T-cell (primary cell): ENCODE measurements around the gene RPTOR. TPM values are rescaled to one million over a fixed set of nuclear protein-coding genes. Genes with fewer than 3 reads are reported as not detected.

Experiments used
- ATAC-seq, 4 experiments: fragments of 200-7000 bp in 3 of 4; fragments of 150-1000 bp in 1 of 4; cut with Tn5 transposase; replicated peaks in 1 of 4; 1 replicate in 3 of 4; 2 replicates in 1 of 4; pipeline ENCODE4 v1.10.0; 2021; ENCODE audit warnings: moderate library complexity in 3 of 4, mild to moderate bottlenecking in 2 of 4, moderate number of reproducible peaks in 1 of 4
- CTCF ChIA-PET, 2 donors: fragments of 300-600 bp; sonication (Branson Sonifier 250); formaldehyde crosslinking; loops; one replicate each; lab custom pipeline; 2022; ENCODE audit warnings: antibody characterized with exemption in 2 of 2; lab: Charles Lee
- POLR2A ChIA-PET, 2 donors: fragments of 300-600 bp; sonication (Branson Sonifier 250); formaldehyde crosslinking; loops; one replicate each; lab custom pipeline; 2022; ENCODE audit warnings: antibody characterized with exemption in 2 of 2; lab: Charles Lee
- DNase-seq, 35 experiments: peaks; one replicate each; pipeline versions ENCODE4 v3.0.0 to v3.0.0-alpha.2; 2013 to 2023
- H3K27ac ChIP-seq: one replicate; pipeline ENCODE4 v1.5.1; 2013; ENCODE audit warnings: low read length
- H3K27me3 ChIP-seq, 2 experiments: replicated peaks in 1 of 2; 1 replicate in 1 of 2; 2 replicates in 1 of 2; pipeline versions ENCODE4 v1.6.1 to v1.7.0; 2013; ENCODE audit warnings: low read length in 1 of 2, mixed read lengths in 1 of 2; ENCODE audit not compliant: control insufficient read depth in 2 of 2, insufficient read depth in 2 of 2; ENCODE audit errors: extremely low read depth in 1 of 2
- H3K36me3 ChIP-seq, 2 donors: 1 replicate in 1 of 2; 2 replicates in 1 of 2; pipeline versions ENCODE4 v1.6.1 to v1.7.0; 2013; ENCODE audit warnings: low read length in 1 of 2; ENCODE audit not compliant: control insufficient read depth in 2 of 2, insufficient read depth in 1 of 2; ENCODE audit errors: extremely low read depth in 1 of 2
- H3K4me1 ChIP-seq, 2 experiments: 1 replicate in 1 of 2; 2 replicates in 1 of 2; pipeline versions ENCODE4 v1.6.1 to v1.7.0; 2013; ENCODE audit warnings: low read length in 2 of 2, mixed read lengths in 1 of 2; ENCODE audit not compliant: insufficient read depth in 2 of 2, control insufficient read depth in 1 of 2; ENCODE audit errors: extremely low read depth in 1 of 2
- H3K4me3 ChIP-seq, 2 donors: 1 replicate in 1 of 2; 2 replicates in 1 of 2; pipeline versions ENCODE4 v1.5.1 to v1.7.0; 2013; ENCODE audit warnings: mild to moderate bottlenecking in 2 of 2, low read length in 1 of 2, moderate library complexity in 1 of 2; ENCODE audit not compliant: control insufficient read depth in 1 of 2; ENCODE audit errors: extremely low read depth in 1 of 2
- H3K9me3 ChIP-seq: 2 replicates; pipeline ENCODE4 v1.7.0; 2013
- H3K27ac Mint-ChIP-seq, 2 donors: one replicate each; pipeline ENCODE4 v1.8.0; 2020 to 2021; ENCODE audit warnings: mild to moderate bottlenecking in 2 of 2, mixed read lengths in 2 of 2
- H3K27me3 Mint-ChIP-seq, 2 donors: one replicate each; pipeline ENCODE4 v1.8.0; 2021 to 2022; ENCODE audit warnings: mixed read lengths in 2 of 2
- H3K36me3 Mint-ChIP-seq: one replicate; pipeline ENCODE4 v1.8.0; 2021; ENCODE audit warnings: mixed read lengths
- H3K4me1 Mint-ChIP-seq, 3 donors: one replicate each; pipeline ENCODE4 v1.8.0; 2020 to 2022; ENCODE audit warnings: mixed read lengths in 3 of 3, mild to moderate bottlenecking in 1 of 3
- H3K4me3 Mint-ChIP-seq, 3 donors: one replicate each; pipeline ENCODE4 v1.8.0; 2020 to 2022; ENCODE audit warnings: mild to moderate bottlenecking in 3 of 3, mixed read lengths in 3 of 3, moderate library complexity in 3 of 3
- H3K9me3 Mint-ChIP-seq, 3 donors: one replicate each; pipeline ENCODE4 v1.8.0; 2020 to 2022; ENCODE audit warnings: mixed read lengths in 3 of 3
- WGBS: methylation state at CpG from one replicate; pipeline ENCODE4 v1.1.5; 2013; ENCODE audit warnings: missing lambda C conversion rate; ENCODE audit not compliant: insufficient coverage; 5-methylcytosine and 5-hydroxymethylcytosine counted together
- total RNA-seq, 35 experiments: library from RNA in 6 of 35; stranded (reverse) in 6 of 35; fragments of 120-200 nt in 1 of 35; gene quantifications; one replicate each; pipeline versions ENCODE4 v1.2.1 to v1.2.4 and lab custom pipeline; 2013 to 2026

The RPTOR gene
- total RNA-seq, 5 donors from 2014 or later (not counting 1 experiment from before 2014, with no cell fraction given): 59.4 to 76.8 (median 71.4) TPM

- H3K27me3 Mint-ChIP-seq: no peaks in the 10 kb centered on the region
- peaks cover 77 to 88% (median 82%) of the 10 kb centered on the region in 3 donors for H3K4me1 Mint-ChIP-seq
- ATAC-seq (no peak), DNase-seq (no peak)
- Histone ChIP-seq H3K36me3 (no peaks in the 10 kb centered on the region), H3K27me3 (no peaks in the 10 kb centered on the region), H3K9me3 (no peaks in the 10 kb centered on the region), H3K4me1 (peaks cover 73 to 79% of the 10 kb centered on the region in 2 experiments), H3K4me3 (no peak overlapping the region), H3K27ac (no peak overlapping the region)
- peaks cover 0 to 9% (median 0%) of the 10 kb centered on the region in 3 donors for H3K9me3 Mint-ChIP-seq
- H3K27ac Mint-ChIP-seq: peak overlapping the region; percentile 96 to 97
- H3K4me3 Mint-ChIP-seq: peak overlapping the region in 1 of 3 donors; percentile 77
- peaks cover 16% of the 10 kb centered on the region for H3K36me3 Mint-ChIP-seq
- no CpG with 5 or more reads among the region's 6 CpGs for WGBS
- CTCF ChIA-PET: no interaction called here
- POLR2A ChIA-PET: no interaction called here
These were observed 239.3 kb downstream of the RPTOR start for GRCh38 chr17:80783971-80784370.

GRCh38 chr17:80785477-80786178, 241.0 kb downstream of the RPTOR start:
- ChIA-PET CTCF (no interaction called here), POLR2A (interaction anchor here in 1 of 2 donors (0.7 kb wide), 1 partner anchor 36 kb away, joined by 3 read pairs; no protein-coding TSS in a partner anchor)
- Mint-ChIP-seq H3K27me3 (no peaks in the 10 kb centered on the region), H3K9me3 (peaks cover 0 to 9% (median 0%) of the 10 kb centered on the region in 3 donors), H3K36me3 (peaks cover 16% of the 10 kb centered on the region), H3K27ac (peak overlapping the region; percentile 88 to 90), H3K4me1 (peaks cover 86 to 93% (median 90%) of the 10 kb centered on the region in 3 donors), H3K4me3 (peak overlapping the region in 2 of 3 donors; percentile 13 to 53)
- peaks cover 83 to 84% of the 10 kb centered on the region in 2 experiments for H3K4me1 ChIP-seq
- no peaks in the 10 kb centered on the region for H3K27me3 ChIP-seq
- H3K36me3 ChIP-seq: no peaks in the 10 kb centered on the region
- H3K9me3 ChIP-seq: no peaks in the 10 kb centered on the region
- peak in 3 of 35 experiments; percentile 13 to 38 (median 20) for DNase-seq
- ATAC-seq: no peak
- peak overlapping the region; percentile 62 for H3K27ac ChIP-seq
- 72% methylated on average over 16 of the region's 19 CpGs for WGBS
- no peak overlapping the region for H3K4me3 ChIP-seq

GRCh38 chr17:80786470-80786869, 241.8 kb downstream of the RPTOR start:
- no peak overlapping the region for H3K4me3 ChIP-seq
- Mint-ChIP-seq H3K27me3 (no peaks in the 10 kb centered on the region), H3K4me1 (peaks cover 86 to 93% (median 90%) of the 10 kb centered on the region in 3 donors), H3K9me3 (peaks cover 0 to 9% (median 0%) of the 10 kb centered on the region in 3 donors), H3K27ac (no peak overlapping the region), H3K4me3 (no peak overlapping the region), H3K36me3 (peaks cover 16% of the 10 kb centered on the region)
- ATAC-seq (no peak), DNase-seq (no peak)
- CTCF ChIA-PET: no interaction called here
- POLR2A ChIA-PET: no interaction called here
- WGBS: 100% methylated on average over 6 of the region's 9 CpGs
- H3K27me3 ChIP-seq: no peaks in the 10 kb centered on the region
- H3K27ac ChIP-seq: no peak overlapping the region
- H3K4me1 ChIP-seq: peaks cover 82 to 84% of the 10 kb centered on the region in 2 experiments
- H3K36me3 ChIP-seq: no peaks in the 10 kb centered on the region
- H3K9me3 ChIP-seq: no peaks in the 10 kb centered on the region

DNA sequence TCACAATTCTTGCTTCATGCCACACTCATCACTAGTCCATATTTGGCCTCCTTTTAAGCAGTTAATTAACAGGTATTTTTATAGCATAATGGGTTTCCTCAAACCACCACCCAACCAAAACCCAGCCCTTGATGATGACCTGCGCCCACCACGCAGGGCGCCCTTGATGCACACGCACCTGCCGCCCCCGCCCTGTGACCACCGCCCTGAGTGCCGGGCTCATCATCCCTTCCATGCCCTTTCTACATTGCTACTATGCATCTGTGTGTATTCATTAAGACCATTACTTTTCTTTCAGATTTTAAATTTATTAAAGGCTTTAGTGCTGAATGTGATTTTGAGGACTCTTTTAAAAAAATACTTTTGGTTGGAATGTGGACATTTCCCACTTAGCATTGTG, 242.2 kb downstream of the RPTOR start:
- ChIA-PET CTCF (no interaction called here), POLR2A (no interaction called here)
- Histone ChIP-seq H3K4me1 (peaks cover 81 to 83% of the 10 kb centered on the region in 2 experiments), H3K27ac (no peak overlapping the region), H3K36me3 (no peaks in the 10 kb centered on the region), H3K9me3 (no peaks in the 10 kb centered on the region), H3K4me3 (no peak overlapping the region), H3K27me3 (no peaks in the 10 kb centered on the region)
- Mint-ChIP-seq H3K4me3 (peak overlapping the region in 1 of 3 donors; percentile 45), H3K27ac (peak overlapping the region; percentile 76 to 83), H3K36me3 (peaks cover 17% of the 10 kb centered on the region), H3K9me3 (peaks cover 0 to 9% (median 0%) of the 10 kb centered on the region in 3 donors), H3K27me3 (no peaks in the 10 kb centered on the region), H3K4me1 (peaks cover 86 to 93% (median 90%) of the 10 kb centered on the region in 3 donors)
- WGBS: 93% methylated on average over 6 of the region's 8 CpGs
- ATAC-seq (no peak), DNase-seq (no peak)

GRCh38 chr17:80787881-80788280, 243.2 kb downstream of the RPTOR start:
- Mint-ChIP-seq H3K27me3 (no peaks in the 10 kb centered on the region), H3K4me3 (peak overlapping the region in 1 of 3 donors; percentile 45), H3K27ac (peak overlapping the region; percentile 76 to 83), H3K9me3 (peaks cover 0 to 9% (median 0%) of the 10 kb centered on the region in 3 donors), H3K4me1 (peaks cover 86 to 92% (median 90%) of the 10 kb centered on the region in 3 donors), H3K36me3 (peaks cover 18% of the 10 kb centered on the region)
- POLR2A ChIA-PET: no interaction called here
- H3K27me3 ChIP-seq: no peaks in the 10 kb centered on the region
- CTCF ChIA-PET: no interaction called here
- DNase-seq (no peak), ATAC-seq (no peak)
- H3K9me3 ChIP-seq: no peaks in the 10 kb centered on the region
- WGBS: 100% methylated on average over 1 of the region's 3 CpGs
- H3K36me3 ChIP-seq: no peaks in the 10 kb centered on the region
- peak overlapping the region; percentile 84 for H3K27ac ChIP-seq
- H3K4me3 ChIP-seq: no peak overlapping the region
- peaks cover 81 to 83% of the 10 kb centered on the region in 2 experiments for H3K4me1 ChIP-seq

DNA sequence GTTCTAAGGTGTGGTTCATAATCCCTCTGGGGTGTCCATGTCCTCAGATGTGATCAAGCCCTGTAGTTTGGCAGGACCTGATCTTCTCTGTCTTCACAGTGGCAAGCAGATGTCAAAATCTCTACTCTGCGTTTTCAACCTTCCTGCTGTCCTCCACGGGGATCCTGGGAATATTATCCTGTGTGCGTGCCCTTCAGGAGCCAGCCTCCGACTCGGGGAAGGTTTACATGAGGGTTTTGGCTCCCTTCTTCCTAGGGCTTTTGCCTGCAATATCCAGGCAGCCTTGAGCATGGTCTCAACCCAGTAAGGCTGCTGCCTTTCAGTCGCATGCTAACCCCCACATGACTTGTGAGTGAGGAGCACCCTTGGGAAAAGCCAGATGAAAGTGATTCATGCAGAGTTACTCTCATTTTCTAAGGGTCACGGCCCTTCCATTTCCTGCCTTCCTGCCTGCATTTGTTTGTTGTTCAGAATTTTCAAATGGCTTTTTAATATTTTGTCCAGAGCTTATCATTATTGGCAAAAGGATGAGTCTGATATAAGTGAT, 244.8 kb downstream of the RPTOR start:
- Histone ChIP-seq H3K36me3 (peaks cover 0 to 3% of the 10 kb centered on the region in 2 donors), H3K4me1 (peaks cover 72 to 78% of the 10 kb centered on the region in 2 experiments), H3K27me3 (no peaks in the 10 kb centered on the region), H3K9me3 (no peaks in the 10 kb centered on the region), H3K4me3 (peak overlapping the region in 1 of 2 donors; percentile 17), H3K27ac (peak overlapping the region; percentile 84)
- Mint-ChIP-seq H3K4me1 (peaks cover 82 to 90% (median 89%) of the 10 kb centered on the region in 3 donors), H3K36me3 (peaks cover 30% of the 10 kb centered on the region), H3K4me3 (peak overlapping the region; percentile 55 to 87 (median 74)), H3K27me3 (no peaks in the 10 kb centered on the region), H3K9me3 (peaks cover 0 to 9% (median 0%) of the 10 kb centered on the region in 3 donors), H3K27ac (peak overlapping the region; percentile 97 to 98)
- ChIA-PET POLR2A (no interaction called here), CTCF (interaction anchor here in 1 of 2 donors (0.6 to 1.1 kb wide), 2 partner anchors 8 to 10 kb away, joined by 3 read pairs; no protein-coding TSS in a partner anchor)
- ATAC-seq (no peak), DNase-seq (peak in 1 of 35 experiments; percentile 29)
- 66% methylated on average over 6 of the region's 7 CpGs for WGBS
